Measurements from ENCODE around the gene IFITM2. TPM values are rescaled to one million over a fixed set of nuclear protein-coding genes. Genes with fewer than 3 reads are reported as not detected.
"Not testable (repeated sequence)": the region's sequence is repeated elsewhere in the genome, so short reads cannot be mapped to it uniquely, and the experiment has no call there.

IFITM2 gene
- total RNA-seq, 3 donors from 2014 or later, result 57.2 to 254 (median 111) TPM

DNA sequence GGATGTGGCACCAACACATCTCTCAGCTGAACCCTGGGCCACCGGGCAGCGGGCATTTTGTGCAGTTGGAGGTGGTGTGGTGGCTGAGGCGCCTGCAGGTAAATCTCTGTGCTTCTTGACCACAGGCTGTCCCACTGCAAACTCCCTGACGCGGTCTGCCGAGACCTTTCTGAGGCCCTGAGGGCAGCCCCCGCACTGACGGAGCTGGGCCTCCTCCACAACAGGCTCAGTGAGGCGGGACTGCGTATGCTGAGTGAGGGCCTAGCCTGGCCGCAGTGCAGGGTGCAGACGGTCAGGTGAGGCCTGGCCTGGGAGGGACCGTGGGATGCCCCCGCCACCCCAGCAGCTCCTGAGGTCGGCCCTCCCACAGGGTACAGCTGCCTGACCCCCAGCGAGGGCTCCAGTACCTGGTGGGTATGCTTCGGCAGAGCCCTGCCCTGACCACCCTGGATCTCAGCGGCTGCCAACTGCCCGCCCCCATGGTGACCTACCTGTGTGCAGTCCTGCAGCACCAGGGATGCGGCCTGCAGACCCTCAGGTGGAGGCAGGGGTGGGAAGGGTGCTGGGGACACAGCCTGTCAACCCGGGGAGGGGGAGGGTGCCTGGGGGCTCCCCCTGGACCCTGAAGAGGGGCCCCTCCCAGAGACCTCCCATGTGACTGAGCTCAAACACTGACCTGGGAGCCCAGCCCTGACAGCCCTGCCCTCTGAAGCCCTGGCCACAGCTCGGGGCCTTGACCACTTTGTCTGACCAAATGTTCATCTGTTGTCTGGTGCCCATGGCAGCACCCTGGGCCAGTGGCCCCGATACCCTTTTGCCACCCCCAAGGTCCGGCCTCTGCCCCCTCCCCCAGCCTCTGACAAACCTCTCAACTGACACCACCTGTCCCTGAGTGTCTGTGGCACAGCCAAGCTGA lies 23.3 kb upstream of the IFITM2 start:
- DNase-seq (peak in 2 of 3 donors; percentile 1 to 28), ATAC-seq (no peak)
- no peak overlapping the region for H3K4me3 ChIP-seq

GRCh38 chr11:285021-285893 lies 22.4 kb upstream of the IFITM2 start:
- H3K4me1 ChIP-seq (ENCODE audit: low read depth), result peaks cover 26% of the 10 kb centered on the region
- DNase-seq, result peak in 1 of 3 donors; percentile 1
- H3K9me3 ChIP-seq, result no peaks in the 10 kb centered on the region
- H3K36me3 ChIP-seq (ENCODE audit: low read depth), result no peaks in the 10 kb centered on the region
- TF ChIP-seq CTCF (IDR thresholded peaks at IDR 0.05), result no peak
- H3K4me3 ChIP-seq, result no peak overlapping the region
- no peak for ATAC-seq
- intact Hi-C loops (cut with DNase I, micrococcal nuclease), result no loop called here

More for the DNA sequence above, 23.3 kb upstream of the IFITM2 start:
- Histone ChIP-seq H3K36me3 (ENCODE audit: low read depth) (no peaks in the 10 kb centered on the region), H3K9me3 (no peaks in the 10 kb centered on the region), H3K4me1 (ENCODE audit: low read depth) (peaks cover 27% of the 10 kb centered on the region)
- no peak for TF ChIP-seq CTCF (IDR thresholded peaks at IDR 0.05)
- intact Hi-C loops (cut with DNase I, micrococcal nuclease), result no loop called here

DNA sequence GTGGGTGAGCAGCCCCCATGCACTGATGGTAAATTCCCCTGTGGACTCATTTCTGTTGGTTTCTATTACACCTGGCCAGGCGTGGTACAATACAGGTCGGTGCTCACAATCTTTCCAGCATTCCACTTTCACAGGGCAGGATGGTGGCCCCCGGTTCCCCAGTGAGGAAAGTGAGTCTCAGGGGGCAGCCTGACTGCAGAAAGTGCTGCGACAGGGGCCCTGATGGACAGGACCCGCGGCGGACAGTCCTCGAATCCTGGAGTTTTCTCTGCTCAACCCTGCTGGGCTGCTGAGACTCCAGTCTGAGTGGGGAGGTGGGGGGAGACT lies 21.8 kb upstream of the IFITM2 start:
- Histone ChIP-seq H3K36me3 (ENCODE audit: low read depth) (no peaks in the 10 kb centered on the region), H3K4me3 (no peak overlapping the region), H3K4me1 (ENCODE audit: low read depth) (peaks cover 23% of the 10 kb centered on the region), H3K9me3 (no peaks in the 10 kb centered on the region)
- no peak for TF ChIP-seq CTCF (IDR thresholded peaks at IDR 0.05)
- ATAC-seq (no peak), DNase-seq (no peak)
- intact Hi-C loops (cut with DNase I, micrococcal nuclease), result no loop called here

- intact Hi-C loops (cut with DNase I, micrococcal nuclease); ATAC-seq: not testable (repeated sequence)
- H3K4me1 ChIP-seq (ENCODE audit: low read depth), result peaks cover 14% of the 10 kb centered on the region
Measured at GRCh38 chr11:286977-287820, 20.4 kb upstream of the IFITM2 start.

DNA sequence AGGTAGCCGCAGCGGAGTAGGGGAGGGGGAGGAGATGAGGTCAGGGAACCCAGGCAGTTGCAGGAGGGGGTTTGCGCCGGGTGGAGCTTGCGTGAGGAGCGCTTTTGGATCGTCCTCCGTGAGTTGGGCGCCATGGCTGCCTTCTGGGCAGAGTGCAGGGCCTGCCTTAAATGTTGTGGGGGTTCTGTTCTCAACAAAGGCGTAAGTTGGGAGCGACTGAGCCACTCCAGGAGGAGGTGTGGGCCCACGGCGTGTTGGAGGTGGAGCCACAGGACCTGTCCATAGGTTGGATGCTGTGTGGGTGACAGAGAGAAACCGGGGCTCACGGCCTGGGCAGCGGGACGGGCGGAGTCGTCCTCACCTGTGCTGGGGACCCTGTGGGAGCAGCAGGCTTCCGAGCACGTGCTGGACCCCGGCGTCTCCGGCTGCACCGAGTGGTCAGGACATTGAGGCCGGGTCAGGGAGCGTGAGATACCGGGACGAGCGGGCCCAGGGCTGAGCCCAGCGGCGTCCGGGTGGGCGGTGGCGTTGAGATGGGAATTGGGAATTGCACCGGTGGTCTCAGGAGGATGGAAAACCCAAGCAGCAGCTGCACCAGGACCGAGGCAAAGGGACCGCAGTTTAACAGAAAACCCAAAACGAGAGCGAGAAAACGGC lies 19.7 kb upstream of the IFITM2 start:
- peak overlapping the region; percentile 19 for H3K4me3 ChIP-seq

More at GRCh38 chr11:286977-287820, 20.4 kb upstream of the IFITM2 start:
- not testable (repeated sequence) for H3K4me3 ChIP-seq; H3K9me3 ChIP-seq; H3K36me3 ChIP-seq (ENCODE audit: low read depth)
- DNase-seq, result peak; percentile 43 to 81 (median 49)

More for the DNA sequence above, 19.7 kb upstream of the IFITM2 start:
- peaks cover 14% of the 10 kb centered on the region for H3K4me1 ChIP-seq (ENCODE audit: low read depth)
- ATAC-seq, result peak; percentile 40
- peak in 2 of 3 donors; percentile 56 to 74 for DNase-seq
- no peaks in the 10 kb centered on the region for H3K9me3 ChIP-seq
- no peak for TF ChIP-seq CTCF (IDR thresholded peaks at IDR 0.05)
- intact Hi-C loops (cut with DNase I, micrococcal nuclease), result no loop called here
- H3K36me3 ChIP-seq (ENCODE audit: low read depth), result no peaks in the 10 kb centered on the region

Measured in mucosa of descending colon (tissue), 3 donors.